Left lung (tissue), 10 donors: ENCODE results near the gene MGAT4B. TPM values are rescaled to one million over a fixed set of nuclear protein-coding genes. Genes with fewer than 3 reads are reported as not detected.

Source experiments
- ATAC-seq: fragments of 200-7000 bp; cut with Tn5 transposase; one replicate; pipeline ENCODE4 v1.9.1; 2020; ENCODE audit warnings: moderate library complexity
- DNase-seq, 4 donors: peaks; one replicate each; pipeline ENCODE4 v3.0.0-alpha.2; 2013 to 2020
- H3K27ac ChIP-seq, 2 donors: fragments of 200-600 bp; sonication (generic) in 1 of 2; one replicate each; pipeline versions ENCODE4 v1.5.0 to v1.8.0; 2020 to 2021
- H3K27me3 ChIP-seq, 2 donors: fragments of 200-600 bp; sonication (generic) in 1 of 2; one replicate each; pipeline versions ENCODE4 v1.5.0 to v1.8.0; 2020 to 2021
- H3K36me3 ChIP-seq, 2 donors: fragments of 200-600 bp; sonication (generic) in 1 of 2; one replicate each; pipeline versions ENCODE4 v1.5.0 to v1.8.0; 2020 to 2021
- H3K4me1 ChIP-seq, 2 donors: fragments of 200-600 bp; one replicate each; pipeline ENCODE4 v1.8.0; 2021
- H3K4me3 ChIP-seq, 2 donors: fragments of 200-600 bp; sonication (generic) in 1 of 2; one replicate each; pipeline versions ENCODE4 v1.5.0 to v1.8.0; 2020 to 2021; ENCODE audit warnings: mild to moderate bottlenecking in 1 of 2
- H3K9me3 ChIP-seq, 2 donors: fragments of 200-600 bp; sonication (generic) in 1 of 2; one replicate each; pipeline versions ENCODE4 v1.5.0 to v1.8.0; 2020 to 2021
- CTCF ChIP-seq, 2 donors: fragments of 200-600 bp; sonication (generic) in 1 of 2; IDR thresholded peaks; one replicate each; pipeline versions ENCODE4 v1.5.0 to v1.8.0; 2021; ENCODE audit warnings: antibody characterized with exemption in 2 of 2
- intact Hi-C, 2 donors: fragments of 100-400 bp; cut with DNase I; formaldehyde crosslinking; loops; one replicate each; pipeline versions ENCODE4 v1.11.2 to v1.14.2; 2022
- polyA plus RNA-seq, 6 donors: library from polyadenylated mRNA; unstranded; fragments of 120-200 nt; gene quantifications; one replicate each; pipeline ENCODE4 v1.2.1, GENCODE V29; 2013; ENCODE audit not compliant: insufficient read length in 6 of 6
- total RNA-seq, 2 donors: library from RNA; stranded (reverse); fragmentation: NEBNext Ultra II Directional; extraction: Animal tissue kit (Norgen Biotek cat#: 25700); gene quantifications; one replicate each; pipeline ENCODE4 v1.2.1, GENCODE V29; 2021
- donor health status: DM: no; HTN: yes; CAD: no.
- donor health status: DM: no; HTN: no; CAD: no.

MGAT4B gene
- total and polyA plus RNA-seq, 8 donors = 90.5 to 191 (median 108) TPM

- no peak for TF ChIP-seq CTCF (IDR thresholded peaks at IDR 0.05)
- no peaks in the 10 kb centered on the region for H3K9me3 ChIP-seq
- no peak for DNase-seq
- peaks cover 10 to 95% of the 10 kb centered on the region in 2 donors for H3K4me1 ChIP-seq
- no peak for ATAC-seq
- no peaks in the 10 kb centered on the region for H3K27me3 ChIP-seq
- peaks cover 0 to 76% of the 10 kb centered on the region in 2 donors for H3K36me3 ChIP-seq
- no peak overlapping the region for H3K27ac ChIP-seq
- no peak overlapping the region for H3K4me3 ChIP-seq
- intact Hi-C loops = loop anchor here in 1 of 2 donors (10.0 kb wide), 1 partner anchor 137 kb away; the partner anchor contains the start of gene TBC1D9B
Measured at GRCh38 chr5:179767496-179768100, 39.1 kb downstream of the MGAT4B start.

- no peak for TF ChIP-seq CTCF (IDR thresholded peaks at IDR 0.05)
- no peaks in the 10 kb centered on the region for H3K9me3 ChIP-seq
- no peak for ATAC-seq
- no peaks in the 10 kb centered on the region for H3K27me3 ChIP-seq
- DNase-seq = no peak
- intact Hi-C loops = loop anchor here in 1 of 2 donors (10.0 kb wide), 1 partner anchor 138 kb away; the partner anchor contains the start of gene TBC1D9B
- H3K36me3 ChIP-seq = peaks cover 0 to 69% of the 10 kb centered on the region in 2 donors
- H3K4me3 ChIP-seq = no peak overlapping the region
- peak overlapping the region in 1 of 2 donors; percentile 60 for H3K27ac ChIP-seq
- peaks cover 17 to 95% of the 10 kb centered on the region in 2 donors for H3K4me1 ChIP-seq
Measured at GRCh38 chr5:179766726-179767455, 39.8 kb downstream of the MGAT4B start.

- peaks cover 19 to 96% of the 10 kb centered on the region in 2 donors for H3K4me1 ChIP-seq
- H3K27ac ChIP-seq = peak overlapping the region; percentile 13 to 60
- intact Hi-C loops = loop anchor here in 1 of 2 donors (10.0 kb wide), 1 partner anchor 139 kb away; the partner anchor contains the start of gene TBC1D9B
Measured at GRCh38 chr5:179766021-179766725, 40.5 kb downstream of the MGAT4B start.

GRCh38 chr5:179765400-179765799 lies 41.3 kb downstream of the MGAT4B start:
- intact Hi-C loops = loop anchor here in 1 of 2 donors (10.0 kb wide), 1 partner anchor 139 kb away; the partner anchor contains the start of gene TBC1D9B
- Histone ChIP-seq H3K27ac (peak overlapping the region; percentile 13 to 60), H3K4me3 (no peak overlapping the region), H3K27me3 (no peaks in the 10 kb centered on the region), H3K4me1 (peaks cover 19 to 97% of the 10 kb centered on the region in 2 donors), H3K9me3 (no peaks in the 10 kb centered on the region), H3K36me3 (peaks cover 0 to 54% of the 10 kb centered on the region in 2 donors)
- DNase-seq = no peak
- peak; percentile 47 for ATAC-seq
- TF ChIP-seq CTCF (IDR thresholded peaks at IDR 0.05) = no peak

More at GRCh38 chr5:179766021-179766725, 40.5 kb downstream of the MGAT4B start:
- ATAC-seq (no peak), DNase-seq (no peak)
- peaks cover 0 to 62% of the 10 kb centered on the region in 2 donors for H3K36me3 ChIP-seq
- H3K27me3 ChIP-seq = no peaks in the 10 kb centered on the region
- H3K9me3 ChIP-seq = no peaks in the 10 kb centered on the region
- H3K4me3 ChIP-seq = no peak overlapping the region
- no peak for TF ChIP-seq CTCF (IDR thresholded peaks at IDR 0.05)
